PC-9 (cell line): ENCODE data around the gene PAM16.

Experiments used
- EZH2 ChIP-seq: fragments of 200-600 bp; sonication (generic); IDR thresholded peaks from 2 replicates; pipeline ENCODE4 v1.8.0; 2017; ENCODE audit warnings: antibody characterized with exemption, low read depth
- TF ChIP-seq, protein P1 (sequence below): fragments of 200-600 bp; sonication (generic); conservative IDR thresholded peaks from 2 replicates; pipeline ENCODE4 v1.6.1; 2017; ENCODE audit warnings: mixed run types, antibody characterized with exemption, mild to moderate bottlenecking, moderate library complexity

DNA sequence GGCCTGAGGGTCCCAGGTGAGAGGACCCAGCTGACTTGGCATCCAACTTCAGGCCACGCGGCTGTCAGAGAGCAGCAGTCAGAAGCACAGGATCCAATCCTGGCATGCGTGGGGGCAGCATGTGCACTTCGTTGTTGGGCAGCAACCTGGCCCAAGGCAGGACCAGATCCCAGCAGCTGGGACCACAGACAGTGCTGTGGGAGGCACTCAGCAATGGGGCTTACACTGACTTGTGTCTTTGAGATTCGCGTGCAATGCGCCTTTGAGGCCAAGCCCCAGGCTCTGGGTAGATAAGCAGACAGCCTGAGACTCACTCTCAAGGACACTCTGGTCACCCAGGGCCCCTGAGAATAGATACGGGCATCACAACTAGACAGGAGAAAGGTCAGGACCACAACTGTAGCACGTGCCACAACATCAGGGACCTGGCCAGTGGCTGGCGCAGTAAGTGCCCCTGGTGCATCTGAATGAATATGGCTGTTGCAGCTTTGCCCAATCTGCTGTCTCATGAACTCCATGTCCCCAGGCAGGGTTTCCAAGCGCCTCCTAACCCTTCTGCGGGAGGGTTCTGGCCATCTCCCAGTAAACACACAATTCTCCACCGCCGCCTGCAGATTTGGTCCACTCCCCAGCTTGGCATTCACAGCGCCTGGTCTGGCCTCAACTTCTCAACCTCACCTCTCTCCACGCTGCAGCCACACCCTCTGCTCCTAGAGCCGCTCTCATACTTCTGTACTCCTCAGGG is 3.2 kb downstream of the PAM16 start:
- TF ChIP-seq, protein P1, sequence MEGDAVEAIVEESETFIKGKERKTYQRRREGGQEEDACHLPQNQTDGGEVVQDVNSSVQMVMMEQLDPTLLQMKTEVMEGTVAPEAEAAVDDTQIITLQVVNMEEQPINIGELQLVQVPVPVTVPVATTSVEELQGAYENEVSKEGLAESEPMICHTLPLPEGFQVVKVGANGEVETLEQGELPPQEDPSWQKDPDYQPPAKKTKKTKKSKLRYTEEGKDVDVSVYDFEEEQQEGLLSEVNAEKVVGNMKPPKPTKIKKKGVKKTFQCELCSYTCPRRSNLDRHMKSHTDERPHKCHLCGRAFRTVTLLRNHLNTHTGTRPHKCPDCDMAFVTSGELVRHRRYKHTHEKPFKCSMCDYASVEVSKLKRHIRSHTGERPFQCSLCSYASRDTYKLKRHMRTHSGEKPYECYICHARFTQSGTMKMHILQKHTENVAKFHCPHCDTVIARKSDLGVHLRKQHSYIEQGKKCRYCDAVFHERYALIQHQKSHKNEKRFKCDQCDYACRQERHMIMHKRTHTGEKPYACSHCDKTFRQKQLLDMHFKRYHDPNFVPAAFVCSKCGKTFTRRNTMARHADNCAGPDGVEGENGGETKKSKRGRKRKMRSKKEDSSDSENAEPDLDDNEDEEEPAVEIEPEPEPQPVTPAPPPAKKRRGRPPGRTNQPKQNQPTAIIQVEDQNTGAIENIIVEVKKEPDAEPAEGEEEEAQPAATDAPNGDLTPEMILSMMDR, result no peak
- TF ChIP-seq EZH2, result no peak
